ENCODE measurements around the gene CCS. TPM values are rescaled to one million over a fixed set of nuclear protein-coding genes. Genes with fewer than 3 reads are reported as not detected.

The CCS gene
- total RNA-seq, 2 donors from 2014 or later: 26.5 to 33.9 TPM

GRCh38 chr11:66569076-66569475 lies 23.9 kb upstream of the CCS start:
- Histone ChIP-seq H3K27me3 (no peaks in the 10 kb centered on the region), H3K4me1 (peaks cover 15% of the 10 kb centered on the region), H3K36me3 (replicated peaks in 1 of 2; ENCODE audit: insufficient read depth in 1 of 2, low read depth in 2 of 2) (no peaks in the 10 kb centered on the region), H3K9me3 (no peaks in the 10 kb centered on the region), H3K4me3 (no peak overlapping the region), H3K27ac (no peak overlapping the region)
- ATAC-seq: no peak
- WGBS, 2 donors: 80 to 88% methylated on average over 7 of the region's 7 CpGs
- intact Hi-C loops (cut with DNase I): no loop called here
- no peak for DNase-seq
- no peak for TF ChIP-seq CTCF (IDR thresholded peaks at IDR 0.05)
- TF ChIP-seq POLR2A (IDR thresholded peaks at IDR 0.05): no peak

- DNase-seq (no peak), ATAC-seq (no peak)
- H3K27ac ChIP-seq: no peak overlapping the region
- WGBS, 2 donors: 47 to 52% methylated on average over 5 of the region's 5 CpGs
- no peaks in the 10 kb centered on the region for H3K27me3 ChIP-seq
- TF ChIP-seq POLR2A (IDR thresholded peaks at IDR 0.05) (no peak), CTCF (IDR thresholded peaks at IDR 0.05) (no peak)
- no peaks in the 10 kb centered on the region for H3K36me3 ChIP-seq (replicated peaks in 1 of 2; ENCODE audit: insufficient read depth in 1 of 2, low read depth in 2 of 2)
- intact Hi-C loops (cut with DNase I): loop anchor here (5.0 kb wide), 1 partner anchor 112 kb away; no protein-coding TSS in a partner anchor
- H3K4me3 ChIP-seq: no peak overlapping the region
- H3K9me3 ChIP-seq: no peaks in the 10 kb centered on the region
- H3K4me1 ChIP-seq: peaks cover 15% of the 10 kb centered on the region
These were observed 22.7 kb upstream of the CCS start for GRCh38 chr11:66570079-66570849.

GRCh38 chr11:66570850-66571180 lies 22.2 kb upstream of the CCS start:
- Histone ChIP-seq H3K4me1 (peaks cover 15% of the 10 kb centered on the region), H3K36me3 (replicated peaks in 1 of 2; ENCODE audit: insufficient read depth in 1 of 2, low read depth in 2 of 2) (no peaks in the 10 kb centered on the region), H3K27me3 (no peaks in the 10 kb centered on the region), H3K27ac (no peak overlapping the region), H3K4me3 (no peak overlapping the region), H3K9me3 (no peaks in the 10 kb centered on the region)
- 45 to 49% methylated on average over 2 of the region's 2 CpGs for WGBS, 2 donors
- ATAC-seq (no peak), DNase-seq (no peak)
- intact Hi-C loops (cut with DNase I): loop anchor here (5.0 kb wide), 1 partner anchor 111 kb away; no protein-coding TSS in a partner anchor
- TF ChIP-seq POLR2A (IDR thresholded peaks at IDR 0.05) (no peak), CTCF (IDR thresholded peaks at IDR 0.05) (no peak)

GRCh38 chr11:66579017-66579606 lies 13.9 kb upstream of the CCS start:
- Histone ChIP-seq H3K27me3 (no peaks in the 10 kb centered on the region), H3K36me3 (replicated peaks in 1 of 2; ENCODE audit: insufficient read depth in 1 of 2, low read depth in 2 of 2) (no peaks in the 10 kb centered on the region), H3K4me3 (no peak overlapping the region), H3K4me1 (peaks cover 5% of the 10 kb centered on the region), H3K9me3 (no peaks in the 10 kb centered on the region), H3K27ac (no peak overlapping the region)
- peak; percentile 74 to 84 (median 80) for DNase-seq
- TF ChIP-seq CTCF (IDR thresholded peaks at IDR 0.05) (peak; percentile 67 to 88 (median 80)), POLR2A (IDR thresholded peaks at IDR 0.05) (no peak)
- intact Hi-C loops (cut with DNase I): no loop called here
- peak; percentile 85 for ATAC-seq
- 16 to 17% methylated on average over 24 to 25 of the region's 25 CpGs for WGBS, 2 donors

Data from body of pancreas (tissue), 4 donors.